ENCODE measurements around the gene NPY4R.
"Not testable (repeated sequence)": the region's sequence is repeated elsewhere in the genome, so short reads cannot be mapped to it uniquely, and the experiment has no call there.

GRCh38 chr10:46411123-46411522 lies 54.6 kb downstream of the NPY4R start:
- TF ChIP-seq CTCF (IDR thresholded peaks at IDR 0.05 in 2 of 3, conservative IDR thresholded peaks at IDR 0.05 in 1 of 3; ENCODE audit: borderline replicate concordance in 1 of 3, insufficient read depth in 1 of 3, low read depth in 2 of 3, low read length in 2 of 3); POLR2AphosphoS5 (IDR thresholded peaks at IDR 0.05; ENCODE audit: low read depth, low read length); ATF3 (IDR thresholded peaks at IDR 0.05); POLR2A (IDR thresholded peaks at IDR 0.05; ENCODE audit: borderline replicate concordance, extremely low read depth, insufficient read depth, insufficient read length); EZH2 (IDR thresholded peaks at IDR 0.05): not testable (repeated sequence)
